Hepatocyte (in vitro differentiated cells): ENCODE measurements around the gene FAM83E. TPM values are rescaled to one million over a fixed set of nuclear protein-coding genes. Genes with fewer than 3 reads are reported as not detected.
A peak's percentile ranks its signal among the peaks of the same experiment; 100 is the strongest.

Source experiments
- DNase-seq: peaks from one replicate; pipeline ENCODE4 v3.0.0-alpha.2; 2016; ENCODE audit warnings: low spot score
- H2AFZ ChIP-seq: fragments of 200-600 bp; sonication (generic); 2 replicates; pipeline ENCODE4 v1.6.0; 2016; ENCODE audit warnings: antibody characterized with exemption, mild to moderate bottlenecking
- H3K27ac ChIP-seq: fragments of 200-600 bp; sonication (generic); 2 replicates; pipeline ENCODE4 v1.5.1; 2016; ENCODE audit warnings: mild to moderate bottlenecking
- H3K27me3 ChIP-seq: fragments of 200-600 bp; sonication (generic); 2 replicates; pipeline ENCODE4 v1.6.1; 2016
- H3K36me3 ChIP-seq: fragments of 200-600 bp; sonication (generic); replicated peaks from 2 replicates; pipeline ENCODE4 v1.5.1; 2016; ENCODE audit warnings: low read depth; ENCODE audit not compliant: insufficient read depth
- H3K4me1 ChIP-seq: fragments of 200-600 bp; sonication (generic); 2 replicates; pipeline ENCODE4 v1.5.1; 2016; ENCODE audit warnings: mild to moderate bottlenecking, moderate library complexity; ENCODE audit not compliant: insufficient read depth
- H3K4me2 ChIP-seq: fragments of 200-600 bp; sonication (generic); 2 replicates; pipeline ENCODE4 v1.6.0; 2016
- H3K4me3 ChIP-seq: fragments of 200-600 bp; sonication (generic); 2 replicates; pipeline ENCODE4 v1.5.1; 2016; ENCODE audit warnings: mild to moderate bottlenecking
- H3K79me2 ChIP-seq: fragments of 200-600 bp; sonication (generic); 2 replicates; pipeline ENCODE4 v1.6.0; 2017; ENCODE audit warnings: mild to moderate bottlenecking
- H3K9me2 ChIP-seq: fragments of 200-600 bp; sonication (generic); replicated peaks from 2 replicates; pipeline ENCODE4 v1.6.0; 2017; ENCODE audit warnings: mild to moderate bottlenecking; ENCODE audit not compliant: insufficient read depth
- H3K9me3 ChIP-seq: fragments of 200-600 bp; sonication (generic); 2 replicates; pipeline ENCODE4 v1.5.1; 2016; ENCODE audit warnings: low read depth, mild to moderate bottlenecking
- H4K20me1 ChIP-seq: fragments of 200-600 bp; sonication (generic); 2 replicates; pipeline ENCODE4 v1.6.0; 2016; ENCODE audit warnings: mild to moderate bottlenecking; ENCODE audit not compliant: insufficient read depth, poor library complexity, severe bottlenecking
- CTCF ChIP-seq: fragments of 200-600 bp; sonication (generic); IDR thresholded peaks from 2 replicates; pipeline ENCODE4 v1.5.1; 2016; ENCODE audit warnings: antibody characterized with exemption, mild to moderate bottlenecking; ENCODE audit not compliant: poor library complexity
- EZH2 ChIP-seq: fragments of 200-600 bp; sonication (generic); IDR thresholded peaks from 2 replicates; pipeline ENCODE4 v1.6.1; 2016; ENCODE audit warnings: antibody characterized with exemption, mild to moderate bottlenecking, borderline replicate concordance
- EZH2phosphoT487 ChIP-seq: fragments of 200-600 bp; sonication (generic); IDR thresholded peaks from one replicate; pipeline ENCODE4 v1.6.1; 2018; ENCODE audit warnings: antibody characterized with exemption, mild to moderate bottlenecking, low read depth, moderate library complexity; ENCODE audit not compliant: unreplicated experiment, severe bottlenecking
- WGBS: methylation state at CpG from one replicate; pipeline ENCODE4 v1.1.6; 2016; ENCODE audit warnings: low lambda C conversion rate; ENCODE audit errors: missing lambda C conversion rate; 5-methylcytosine and 5-hydroxymethylcytosine counted together
- polyA plus RNA-seq: library from polyadenylated mRNA; unstranded; fragments of >200 nt; fragmentation: Nextera tagmentation; extraction: Ambion mirVana; gene quantifications from 2 replicates; pipeline ENCODE4 v1.2.1, GENCODE V29; 2016
- total RNA-seq: library from RNA; depleted of rRNA; stranded (reverse); fragments of >200 nt; gene quantifications from 2 replicates; pipeline ENCODE4 v1.2.3, GENCODE V29; 2014

Gene FAM83E
- total and polyA plus RNA-seq, 2 experiments from 2014 or later, result 12.4 to 22.2 TPM

GRCh38 chr19:48613852-48614435, 932 bp downstream of the FAM83E start:
- Histone ChIP-seq H3K9me3 (no peaks in the 10 kb centered on the region), H2AFZ (no peak overlapping the region), H3K36me3 (no peaks in the 10 kb centered on the region), H3K4me2 (peak overlapping the region; percentile 75), H3K27ac (peak overlapping the region; percentile 86), H3K27me3 (no peaks in the 10 kb centered on the region), H3K4me3 (no peak overlapping the region), H3K4me1 (peaks cover 29% of the 10 kb centered on the region), H3K79me2 (peaks cover 38% of the 10 kb centered on the region), H4K20me1 (peaks cover 34% of the 10 kb centered on the region), H3K9me2 (no peaks in the 10 kb centered on the region)
- no peak for DNase-seq
- WGBS, result 79% methylated on average over 13 of the region's 13 CpGs
- no peak for TF ChIP-seq EZH2phosphoT487
- TF ChIP-seq CTCF, result no peak
- TF ChIP-seq EZH2, result no peak

GRCh38 chr19:48613024-48613851, 1.6 kb downstream of the FAM83E start:
- H3K79me2 ChIP-seq, result peaks cover 32% of the 10 kb centered on the region
- H3K27ac ChIP-seq, result peak overlapping the region; percentile 86
- peaks cover 29% of the 10 kb centered on the region for H3K4me1 ChIP-seq
- peaks cover 31% of the 10 kb centered on the region for H4K20me1 ChIP-seq
- H3K27me3 ChIP-seq, result no peaks in the 10 kb centered on the region
- H3K9me2 ChIP-seq, result no peaks in the 10 kb centered on the region
- TF ChIP-seq EZH2phosphoT487, result no peak
- no peak for TF ChIP-seq CTCF
- TF ChIP-seq EZH2, result no peak
- peak overlapping the region; percentile 75 for H3K4me2 ChIP-seq
- H3K9me3 ChIP-seq, result no peaks in the 10 kb centered on the region
- H3K4me3 ChIP-seq, result no peak overlapping the region
- no peaks in the 10 kb centered on the region for H3K36me3 ChIP-seq
- no peak for DNase-seq
- 92% methylated on average over 37 of the region's 39 CpGs for WGBS
- H2AFZ ChIP-seq, result no peak overlapping the region

- no peaks in the 10 kb centered on the region for H3K9me2 ChIP-seq
- peaks cover 17% of the 10 kb centered on the region for H4K20me1 ChIP-seq
- 97% methylated on average over 14 of the region's 14 CpGs for WGBS
- no peaks in the 10 kb centered on the region for H3K27me3 ChIP-seq
- peaks cover 17% of the 10 kb centered on the region for H3K4me1 ChIP-seq
- H2AFZ ChIP-seq, result no peak overlapping the region
- no peak overlapping the region for H3K27ac ChIP-seq
- peaks cover 19% of the 10 kb centered on the region for H3K79me2 ChIP-seq
- no peak for TF ChIP-seq EZH2
- no peak for TF ChIP-seq EZH2phosphoT487
- no peak for TF ChIP-seq CTCF
- H3K4me2 ChIP-seq, result no peak overlapping the region
- H3K9me3 ChIP-seq, result no peaks in the 10 kb centered on the region
- no peaks in the 10 kb centered on the region for H3K36me3 ChIP-seq
- no peak overlapping the region for H3K4me3 ChIP-seq
- DNase-seq, result no peak
These were observed 3.0 kb downstream of the FAM83E start for GRCh38 chr19:48611872-48612271.
